GM19239 (cell line): ENCODE results near the gene PIGR.

ENCODE experiments used
- DNase-seq: peaks from one replicate; pipeline ENCODE4 v3.0.0; 2011; ENCODE audit warnings: low spot score; ENCODE audit not compliant: insufficient read length
- FAIRE-seq: peaks from 2 replicates; lab custom pipeline; 2011; peaks lifted over from hg19 to GRCh38; lab: Jason Lieb, UNC

Gene PIGR

GRCh38 chr1:206896261-206896660, 50.0 kb downstream of the PIGR start:
- DNase-seq (no peak), FAIRE-seq (no peak)

- FAIRE-seq: no peak
- no peak for DNase-seq
Measured at GRCh38 chr1:206895837-206896242, 50.4 kb downstream of the PIGR start.

GRCh38 chr1:206895325-206895724, 50.9 kb downstream of the PIGR start:
- DNase-seq (no peak), FAIRE-seq (no peak)

- FAIRE-seq (no peak), DNase-seq (no peak)
Measured at GRCh38 chr1:206893380-206893779, 52.9 kb downstream of the PIGR start.

GRCh38 chr1:206892351-206892984, 53.8 kb downstream of the PIGR start:
- DNase-seq: no peak
- no peak for FAIRE-seq

- no peak for DNase-seq
- FAIRE-seq: no peak
Measured at GRCh38 chr1:206891412-206891811, 54.9 kb downstream of the PIGR start.

- no peak for DNase-seq
- no peak for FAIRE-seq
Measured at GRCh38 chr1:206890125-206891060, 55.9 kb downstream of the PIGR start.

GRCh38 chr1:206887701-206888100, 58.6 kb downstream of the PIGR start:
- FAIRE-seq: no peak
- DNase-seq: no peak

GRCh38 chr1:206886831-206887230, 59.4 kb downstream of the PIGR start:
- no peak for DNase-seq
- no peak for FAIRE-seq

- DNase-seq (no peak), FAIRE-seq (no peak)
Measured at GRCh38 chr1:206885341-206886060, 60.8 kb downstream of the PIGR start.

GRCh38 chr1:206883876-206884275, 62.4 kb downstream of the PIGR start:
- FAIRE-seq (no peak), DNase-seq (no peak)

GRCh38 chr1:206883160-206883559, 63.1 kb downstream of the PIGR start:
- FAIRE-seq (no peak), DNase-seq (no peak)

GRCh38 chr1:206882555-206882954, 63.7 kb downstream of the PIGR start:
- no peak for FAIRE-seq
- DNase-seq: no peak

GRCh38 chr1:206880314-206880713, 66.0 kb downstream of the PIGR start:
- no peak for FAIRE-seq
- no peak for DNase-seq
